HG03442 (cell line): ENCODE results near the gene TMEM121B.
"Not testable (repeated sequence)": the region's sequence is repeated elsewhere in the genome, so short reads cannot be mapped to it uniquely, and the experiment has no call there.

Source experiments
- ATAC-seq: cut with Tn5 transposase; IDR thresholded peaks from one replicate; pipeline ENCODE4 v1.9.1; 2021; ENCODE audit warnings: mild to moderate bottlenecking, moderate library complexity; ENCODE audit not compliant: unreplicated experiment

The TMEM121B gene

GRCh38 chr22:17121233-17122195, at the start of gene TMEM121B:
Gene TMEM121B, minus strand, starts transcription at chr22:17121360. Its CDS starts 233 bp downstream, at chr22:17121127.
- ATAC-seq = no peak

- no peak for ATAC-seq
Measured at GRCh38 chr22:17167486-17167885, 46.3 kb upstream of the TMEM121B start.

DNA sequence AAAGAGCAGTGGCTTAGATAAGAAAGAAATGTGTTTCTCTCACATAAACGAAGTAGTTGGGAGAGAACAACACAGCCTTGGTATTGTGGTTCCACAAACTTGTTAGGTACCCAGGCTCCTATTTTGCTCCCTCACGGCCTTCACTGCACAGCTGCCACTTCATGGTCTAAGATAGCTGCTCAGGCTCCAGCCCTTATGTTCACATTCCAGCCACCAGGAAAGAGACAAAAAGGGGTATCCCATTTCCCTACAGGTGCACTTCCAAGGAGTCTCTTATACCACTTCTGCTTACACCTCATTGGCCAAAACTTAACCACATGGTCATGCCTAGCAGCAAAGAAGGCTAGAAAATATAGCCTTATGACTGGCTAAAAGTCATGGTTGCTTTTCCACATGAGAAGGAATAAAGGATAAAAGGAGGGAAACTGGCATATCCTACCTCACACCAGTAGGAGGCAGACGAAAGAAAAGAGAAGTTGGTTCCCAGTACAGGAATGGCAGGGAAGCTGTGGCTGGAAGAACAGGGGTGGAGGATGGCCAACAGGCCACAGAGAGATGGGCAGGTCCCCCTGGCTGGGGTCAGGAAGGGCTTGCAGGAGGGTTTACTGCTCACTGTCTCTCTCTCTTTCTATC, 43.3 kb upstream of the TMEM121B start:
- ATAC-seq = no peak

DNA sequence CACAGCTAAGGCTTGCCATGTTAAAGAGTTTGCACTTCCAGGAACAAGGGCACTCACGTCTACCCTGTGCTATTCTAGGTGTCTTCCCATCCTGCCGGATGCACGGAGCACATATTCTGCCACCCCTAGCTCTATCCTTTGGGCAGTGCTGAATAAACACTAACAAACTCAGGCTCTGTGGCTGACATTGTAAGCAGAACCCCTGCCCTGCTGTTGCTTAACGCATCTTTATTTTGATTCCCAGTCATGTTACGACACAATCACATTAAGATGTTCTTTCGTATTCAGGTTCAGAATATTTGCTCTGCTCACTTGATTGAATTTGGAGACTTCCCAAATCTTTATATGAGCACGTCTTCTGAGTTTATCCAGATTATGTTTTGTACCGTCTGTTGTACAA, 41.6 kb upstream of the TMEM121B start:
- no peak for ATAC-seq

- no peak for ATAC-seq
Measured at GRCh38 chr22:17161991-17162390, 40.8 kb upstream of the TMEM121B start.

DNA sequence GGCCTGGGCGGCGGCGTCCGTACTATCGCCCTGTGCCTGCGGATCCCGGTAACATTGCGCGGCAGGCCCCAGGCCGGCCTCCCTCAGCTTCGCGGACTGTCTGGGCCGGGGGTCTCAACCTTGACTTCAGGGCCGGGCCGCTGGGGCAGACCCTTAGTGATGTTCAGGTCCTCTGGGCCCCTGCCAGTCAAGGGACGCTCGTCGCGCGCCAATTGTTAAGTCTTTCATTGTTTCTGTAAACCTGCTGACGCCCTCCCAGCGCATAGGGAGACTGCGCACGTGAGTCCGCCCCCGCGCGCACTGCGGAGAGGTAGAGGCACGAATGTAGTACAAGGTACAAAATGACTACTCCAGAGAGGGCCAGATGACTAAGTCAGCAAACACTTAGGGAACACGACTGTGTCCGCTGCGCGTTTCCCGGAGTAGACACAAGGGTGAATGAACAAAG, 38.4 kb upstream of the TMEM121B start:
- peak; percentile 26 for ATAC-seq

GRCh38 chr22:17158568-17159503, 37.7 kb upstream of the TMEM121B start, which contains the start of gene HDHD5:
Gene HDHD5, minus strand, starts transcription at chr22:17159277. Its CDS starts 26 bp downstream, at chr22:17159251.
- peak; percentile 72 for ATAC-seq

GRCh38 chr22:17158176-17158567, 37.0 kb upstream of the TMEM121B start:
- ATAC-seq = no peak

DNA sequence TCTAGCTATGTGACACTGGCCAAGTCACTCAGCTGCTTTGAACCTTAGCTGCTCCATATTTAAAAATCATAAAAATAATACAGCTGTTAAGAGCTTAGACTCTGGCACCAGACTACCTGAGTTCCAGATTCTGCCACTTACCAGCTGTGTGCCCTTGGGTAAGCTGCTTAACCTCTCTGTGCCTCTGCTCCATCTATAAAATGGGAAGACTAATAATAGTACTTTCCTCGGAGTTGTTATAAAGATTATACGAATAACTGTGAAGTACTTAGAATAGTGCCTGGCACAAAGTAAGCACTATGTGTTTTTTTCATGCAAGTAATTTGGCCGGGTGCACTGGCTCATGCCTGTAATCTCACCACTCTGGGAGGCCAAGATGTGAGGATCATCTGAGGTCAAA, 36.6 kb upstream of the TMEM121B start:
- ATAC-seq = no peak

DNA sequence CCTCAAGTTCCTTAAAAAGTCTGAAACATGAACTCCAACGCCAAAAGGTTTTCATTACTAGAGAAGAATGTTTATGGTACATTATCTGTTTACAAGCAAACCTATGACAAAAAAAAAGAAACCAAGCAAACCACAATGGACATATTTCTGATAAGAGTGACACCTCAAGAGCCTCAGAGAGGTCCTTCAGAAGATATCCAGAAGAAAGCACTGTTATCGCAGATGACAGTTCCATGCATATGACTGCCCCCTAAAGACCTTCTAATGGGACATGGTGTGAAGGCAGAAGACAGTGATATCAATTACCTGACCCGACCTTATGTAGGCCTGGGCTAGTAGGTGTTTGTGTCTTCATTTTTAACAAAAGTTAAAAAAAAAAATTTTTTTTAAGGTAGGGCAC, 34.8 kb upstream of the TMEM121B start:
- ATAC-seq = no peak

DNA sequence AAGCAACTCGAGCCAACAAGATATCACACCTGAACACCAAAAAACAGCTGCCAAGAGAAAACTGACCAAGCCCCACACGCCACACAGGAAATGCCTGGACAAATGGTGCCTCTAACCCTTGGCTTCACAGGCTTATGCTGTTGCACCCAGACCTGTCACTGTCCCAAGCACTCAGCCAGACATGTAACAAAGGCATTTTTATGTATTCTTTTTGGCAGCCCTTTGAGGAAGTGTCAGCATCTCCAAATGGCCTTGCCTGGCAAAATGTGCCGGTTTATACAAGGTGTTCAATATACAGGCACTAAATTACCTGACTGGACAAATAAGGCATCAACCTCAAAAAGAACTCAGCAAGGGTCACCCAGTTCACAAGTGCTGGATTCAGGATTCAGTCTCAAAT, 31.8 kb upstream of the TMEM121B start:
- no peak for ATAC-seq

- ATAC-seq = no peak
Measured at GRCh38 chr22:17152340-17152739, 31.2 kb upstream of the TMEM121B start.

DNA sequence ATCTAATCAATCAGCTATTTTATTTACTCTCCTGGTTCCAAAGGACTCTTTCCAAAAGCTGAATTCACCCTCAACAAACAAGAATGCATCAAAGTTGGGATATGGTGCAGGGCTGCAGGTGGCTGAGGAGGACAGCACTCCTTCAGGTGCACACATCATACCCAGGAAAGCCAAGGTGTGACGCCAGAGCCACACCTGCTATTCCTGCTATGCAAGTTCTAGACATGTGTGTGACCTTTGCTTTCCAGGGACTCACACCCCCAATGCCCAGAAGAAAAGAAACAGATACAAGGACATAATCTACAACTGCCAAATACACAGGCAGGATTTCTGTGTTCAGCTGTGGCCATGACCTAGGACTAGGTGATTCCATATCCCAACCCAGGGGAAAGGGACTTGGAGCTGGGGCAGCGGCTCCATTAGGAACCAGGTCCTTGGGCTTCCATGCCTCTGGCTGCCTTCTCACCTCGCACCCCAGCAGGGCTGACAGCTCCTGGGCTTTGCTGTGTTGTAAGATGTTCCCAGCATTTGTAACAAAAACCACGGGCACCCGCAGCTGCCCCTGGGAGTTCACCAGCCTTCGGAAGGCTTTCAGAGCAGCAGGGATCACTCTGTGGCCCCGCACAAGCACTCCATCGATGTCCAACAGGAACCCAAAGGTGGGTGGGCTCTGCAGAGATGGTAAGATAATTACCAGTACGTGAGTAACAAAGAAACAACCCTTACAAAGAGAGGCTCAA, 28.1 kb upstream of the TMEM121B start:
- no peak for ATAC-seq

GRCh38 chr22:17147458-17147857, 26.3 kb upstream of the TMEM121B start:
- not testable (repeated sequence) for ATAC-seq

GRCh38 chr22:17145021-17145680, 24.0 kb upstream of the TMEM121B start:
- no peak for ATAC-seq

- no peak for ATAC-seq
Measured at GRCh38 chr22:17143826-17144225, 22.7 kb upstream of the TMEM121B start.

DNA sequence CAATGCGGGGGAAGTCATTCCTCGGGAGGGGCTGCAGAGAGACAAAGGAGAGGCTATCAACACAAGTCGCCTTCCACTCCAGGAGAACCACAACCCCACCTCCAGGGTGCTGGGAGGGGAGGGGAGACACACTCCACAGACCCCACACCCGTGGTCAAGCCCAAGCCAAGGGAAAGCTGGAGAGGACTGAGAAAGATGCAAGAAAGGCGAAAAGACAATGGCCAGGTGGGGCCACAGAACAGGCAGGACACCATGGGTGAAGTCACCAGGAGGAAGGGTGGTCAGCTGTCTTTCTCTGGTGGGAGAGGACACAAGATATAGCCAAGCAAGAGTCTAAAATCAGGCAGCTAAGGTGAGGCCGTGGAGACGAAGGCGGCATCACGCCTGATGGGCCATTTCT, 21.9 kb upstream of the TMEM121B start:
- no peak for ATAC-seq

DNA sequence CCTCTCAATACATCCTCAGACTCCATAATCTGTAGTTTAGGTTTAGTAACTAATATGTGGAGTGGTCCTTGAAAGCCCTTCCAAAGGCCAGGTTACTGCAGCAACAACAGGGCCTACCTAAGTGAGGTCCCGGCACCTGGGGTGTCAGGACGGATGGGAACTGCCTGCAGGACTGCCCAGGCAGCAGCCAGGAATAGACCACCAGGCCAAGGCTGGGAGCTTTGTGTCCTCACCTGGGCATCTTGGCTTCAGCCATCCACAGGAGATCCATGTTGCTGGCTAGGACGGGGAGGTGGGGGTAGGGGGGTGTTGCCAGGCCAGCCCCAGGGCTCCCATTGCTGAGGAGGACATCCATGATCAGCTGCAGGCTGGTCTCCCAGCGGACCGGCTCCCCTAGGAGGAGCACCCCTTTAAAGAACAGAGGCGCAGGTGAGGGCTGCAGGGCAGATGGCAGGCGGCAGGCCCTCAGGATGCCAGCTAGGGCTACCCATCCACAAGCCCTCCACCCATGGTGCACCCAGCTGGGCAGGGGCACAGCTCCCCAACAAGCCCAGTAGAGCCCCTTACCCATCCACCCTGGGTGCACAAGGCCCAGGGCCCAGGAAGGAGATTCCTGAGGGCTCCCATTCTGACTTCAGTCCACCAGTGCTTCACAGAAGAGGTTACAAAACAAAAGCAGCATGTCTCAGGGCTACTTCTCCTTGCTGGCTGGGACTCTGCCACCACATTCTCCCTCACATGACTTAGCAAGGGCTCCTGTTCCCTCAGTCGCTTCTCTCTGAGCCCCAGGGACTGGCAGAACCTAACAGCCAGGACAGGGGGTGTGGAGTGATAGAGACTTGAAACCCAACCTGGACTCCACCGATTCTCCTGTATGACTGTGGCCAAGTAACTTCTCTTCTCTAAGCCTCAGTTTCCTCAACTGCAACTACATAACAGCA, 19.9 kb upstream of the TMEM121B start:
- ATAC-seq = no peak

DNA sequence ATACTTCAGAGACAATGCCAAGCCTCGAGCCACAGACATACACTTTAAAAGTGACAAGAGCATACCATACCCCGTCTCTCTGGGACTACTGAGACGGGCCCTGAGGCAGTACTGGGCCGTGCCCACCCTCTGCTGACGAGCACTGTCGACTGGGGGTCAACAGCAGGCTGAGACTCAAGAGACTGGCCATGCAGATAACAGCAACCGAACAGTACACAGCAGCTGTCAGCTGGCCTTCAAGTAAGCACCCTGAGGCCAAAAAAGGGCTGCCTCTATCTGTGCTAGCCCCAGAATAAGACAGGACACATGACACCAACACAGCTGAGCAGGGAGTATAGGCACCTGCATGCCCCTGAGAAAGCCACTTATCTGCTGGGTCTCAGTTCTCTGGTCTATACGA, 18.9 kb upstream of the TMEM121B start:
- no peak for ATAC-seq
